Panc1 (cell line): ENCODE measurements around the gene HAT1.

ENCODE experiments used
- CTCF ChIP-seq: fragments of 450-650 bp; IDR thresholded peaks from 2 replicates; pipeline ENCODE4 v1.5.1; 2017; ENCODE audit warnings: mild to moderate bottlenecking
- POLR2AphosphoS5 ChIP-seq: IDR thresholded peaks from 2 replicates; pipeline ENCODE4 v1.6.1; 2012; ENCODE audit warnings: mild to moderate bottlenecking, low read depth, low read length, moderate library complexity
- REST ChIP-seq, 2 experiments: IDR thresholded peaks; 2 replicates each; pipeline ENCODE4 v1.6.1; 2011 to 2012; ENCODE audit warnings: low read depth in 2 of 2, control low read depth in 1 of 2, low read length in 1 of 2, mild to moderate bottlenecking in 1 of 2, moderate library complexity in 1 of 2; ENCODE audit not compliant: insufficient read depth in 1 of 2

GRCh38 chr2:171895786-171896185 is 26.5 kb upstream of the HAT1 start:
- TF ChIP-seq POLR2AphosphoS5, result no peak
- TF ChIP-seq CTCF, result no peak
- TF ChIP-seq REST (IDR thresholded peaks at IDR 0.05; ENCODE audit: insufficient read depth in 1 of 2, low read depth in 2 of 2, low read length in 1 of 2), result no peak
